Lung (tissue), 12 donors: ENCODE data around the gene RPTN. TPM values are rescaled to one million over a fixed set of nuclear protein-coding genes. Genes with fewer than 3 reads are reported as not detected.

Experiments used
- ATAC-seq: fragments of 200-7000 bp; cut with Tn5 transposase; one replicate; pipeline ENCODE4 v1.9.1; 2020; ENCODE audit warnings: moderate number of reproducible peaks; ENCODE audit not compliant: insufficient read depth, low FRiP score
- DNase-seq, 3 donors: peaks; one replicate each; pipeline ENCODE4 v3.0.0-alpha.2; 2013 to 2017
- H3K27ac ChIP-seq, 2 donors: one replicate each; pipeline ENCODE4 v1.5.1; 2013; ENCODE audit warnings: mild to moderate bottlenecking in 2 of 2, moderate library complexity in 2 of 2, control low read depth in 1 of 2, inconsistent platforms in 1 of 2, low read depth in 1 of 2, low read length in 1 of 2
- H3K27me3 ChIP-seq, 3 donors: one replicate each; pipeline ENCODE4 v1.5.1; 2013; ENCODE audit warnings: low read length in 2 of 3; ENCODE audit not compliant: control insufficient read depth in 3 of 3, insufficient read depth in 3 of 3
- H3K36me3 ChIP-seq, 4 donors: one replicate each; pipeline ENCODE4 v1.5.1; 2013; ENCODE audit warnings: low read length in 4 of 4, mild to moderate bottlenecking in 1 of 4, moderate library complexity in 1 of 4; ENCODE audit not compliant: control insufficient read depth in 4 of 4, insufficient read depth in 4 of 4
- H3K4me1 ChIP-seq, 5 donors: one replicate each; pipeline ENCODE4 v1.5.1; 2013; ENCODE audit warnings: low read length in 5 of 5, mild to moderate bottlenecking in 2 of 5, moderate library complexity in 1 of 5; ENCODE audit not compliant: control insufficient read depth in 5 of 5, insufficient read depth in 5 of 5
- H3K4me3 ChIP-seq: one replicate; pipeline ENCODE4 v1.5.1; 2013; ENCODE audit warnings: mild to moderate bottlenecking, control low read depth, moderate library complexity
- H3K9ac ChIP-seq, 2 donors: one replicate each; pipeline ENCODE4 v1.5.1; 2013; ENCODE audit warnings: low read length in 2 of 2, control low read depth in 1 of 2; ENCODE audit not compliant: insufficient read depth in 1 of 2
- H3K9me3 ChIP-seq, 4 donors: one replicate each; pipeline ENCODE4 v1.5.1; 2013; ENCODE audit warnings: low read length in 3 of 4, mild to moderate bottlenecking in 1 of 4, moderate library complexity in 1 of 4; ENCODE audit not compliant: control insufficient read depth in 4 of 4, insufficient read depth in 3 of 4
- CTCF ChIP-seq: IDR thresholded peaks from 2 replicates; pipeline ENCODE4 v1.5.1; 2012; ENCODE audit warnings: mild to moderate bottlenecking; ENCODE audit errors: control extremely low read depth, extremely low read depth
- WGBS, 2 donors: extraction: QIAGEN DNeasy Blood & Tissue Kit; methylation state at CpG; one replicate each; pipeline ENCODE4 v1.1.7; 2013; 5-methylcytosine and 5-hydroxymethylcytosine counted together
- polyA plus RNA-seq, 2 donors: library from polyadenylated mRNA; stranded (reverse); fragments of 200-250 nt; gene quantifications; one replicate each; pipeline ENCODE4 v1.2.1, GENCODE V29; 2013
- total RNA-seq, 2 donors: library from RNA; depleted of rRNA in 1 of 2; stranded (reverse); fragments of >200 nt in 1 of 2; gene quantifications; one replicate each; pipeline ENCODE4 v1.2.1, GENCODE V29; 2014 to 2021
- donor health status: control.
- donor health status: control.
- donor health status: Bipolar disorder and iron deficiency.
- donor health status: healthy.
- donor health status: DM: yes; HTN: yes; CAD: no.

Gene RPTN
- total and polyA plus RNA-seq, 4 donors: not detected

GRCh38 chr1:152179566-152179965 lies 20.5 kb upstream of the RPTN start:
- TF ChIP-seq CTCF: no peak

GRCh38 chr1:152170287-152170905 lies 11.4 kb upstream of the RPTN start:
- H3K36me3 ChIP-seq: no peaks in the 10 kb centered on the region
- DNase-seq (no peak), ATAC-seq (no peak)
- no peak overlapping the region for H3K27ac ChIP-seq
- no peak for TF ChIP-seq CTCF
- H3K4me1 ChIP-seq: peaks cover 0 to 5% (median 0%) of the 10 kb centered on the region in 5 donors
- no peak overlapping the region for H3K9ac ChIP-seq
- whole genome bisulfite sequencing, 2 donors: 66 to 67% methylated on average over 5 of the region's 5 CpGs
- H3K9me3 ChIP-seq: no peaks in the 10 kb centered on the region
- H3K4me3 ChIP-seq: no peak overlapping the region
- H3K27me3 ChIP-seq: no peaks in the 10 kb centered on the region

More at GRCh38 chr1:152179566-152179965, 20.5 kb upstream of the RPTN start:
- H3K9ac ChIP-seq: no peak overlapping the region
- no peak overlapping the region for H3K4me3 ChIP-seq
- H3K36me3 ChIP-seq: no peaks in the 10 kb centered on the region
- no peaks in the 10 kb centered on the region for H3K27me3 ChIP-seq
- H3K4me1 ChIP-seq: peaks cover 0 to 13% (median 2%) of the 10 kb centered on the region in 5 donors
- H3K9me3 ChIP-seq: no peaks in the 10 kb centered on the region
- no peak overlapping the region for H3K27ac ChIP-seq
- 69 to 82% methylated on average over 1 of the region's 1 CpG for WGBS, 2 donors
- DNase-seq: no peak
- ATAC-seq: no peak

GRCh38 chr1:152169366-152170025 lies 10.5 kb upstream of the RPTN start:
- no peak overlapping the region for H3K27ac ChIP-seq
- H3K4me1 ChIP-seq: peaks cover 0 to 5% (median 0%) of the 10 kb centered on the region in 5 donors
- DNase-seq (no peak), ATAC-seq (no peak)
- peak overlapping the region in 1 of 2 donors; percentile 6 for H3K9ac ChIP-seq
- WGBS, 2 donors: 73 to 86% methylated on average over 4 of the region's 4 CpGs
- no peaks in the 10 kb centered on the region for H3K9me3 ChIP-seq
- H3K4me3 ChIP-seq: no peak overlapping the region
- H3K36me3 ChIP-seq: no peaks in the 10 kb centered on the region
- H3K27me3 ChIP-seq: no peaks in the 10 kb centered on the region
- no peak for TF ChIP-seq CTCF

- H3K9me3 ChIP-seq: no peaks in the 10 kb centered on the region
- no peak overlapping the region for H3K9ac ChIP-seq
- no peak overlapping the region for H3K4me3 ChIP-seq
- H3K27ac ChIP-seq: peak overlapping the region in 1 of 2 donors; percentile 2
- H3K27me3 ChIP-seq: no peaks in the 10 kb centered on the region
- DNase-seq (no peak), ATAC-seq (no peak)
- peaks cover 0 to 5% (median 0%) of the 10 kb centered on the region in 5 donors for H3K4me1 ChIP-seq
- no peaks in the 10 kb centered on the region for H3K36me3 ChIP-seq
- 48 to 78% methylated on average over 1 of the region's 1 CpG for WGBS, 2 donors
- TF ChIP-seq CTCF: no peak
Observed at GRCh38 chr1:152168535-152168868, 9.5 kb upstream of the RPTN start.
